Measurements from ENCODE around the gene SGO2.

Gene SGO2

DNA sequence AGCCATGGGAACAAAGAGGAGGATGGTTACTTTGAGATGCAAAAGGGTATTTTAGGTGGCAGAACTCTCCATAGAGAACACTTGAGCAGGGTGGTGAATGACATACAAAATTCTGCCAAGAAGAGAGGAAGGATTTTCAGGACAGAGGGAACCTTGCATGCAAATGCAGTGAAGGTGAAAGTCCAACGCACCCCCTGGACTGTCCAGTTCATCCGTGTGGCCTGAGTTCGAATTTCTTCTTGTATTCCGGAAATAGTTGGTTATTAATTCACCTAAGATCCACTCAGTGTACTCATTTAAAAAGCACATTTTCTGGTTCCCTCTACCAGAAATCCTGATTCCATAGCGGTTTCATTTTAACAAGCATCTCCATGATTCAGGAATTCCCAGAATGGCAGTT, 65.3 kb downstream of the SGO2 start:
- Histone ChIP-seq H3K27ac (no peak overlapping the region), H3K9ac (ENCODE audit: insufficient read length) (no peak overlapping the region)

DNA sequence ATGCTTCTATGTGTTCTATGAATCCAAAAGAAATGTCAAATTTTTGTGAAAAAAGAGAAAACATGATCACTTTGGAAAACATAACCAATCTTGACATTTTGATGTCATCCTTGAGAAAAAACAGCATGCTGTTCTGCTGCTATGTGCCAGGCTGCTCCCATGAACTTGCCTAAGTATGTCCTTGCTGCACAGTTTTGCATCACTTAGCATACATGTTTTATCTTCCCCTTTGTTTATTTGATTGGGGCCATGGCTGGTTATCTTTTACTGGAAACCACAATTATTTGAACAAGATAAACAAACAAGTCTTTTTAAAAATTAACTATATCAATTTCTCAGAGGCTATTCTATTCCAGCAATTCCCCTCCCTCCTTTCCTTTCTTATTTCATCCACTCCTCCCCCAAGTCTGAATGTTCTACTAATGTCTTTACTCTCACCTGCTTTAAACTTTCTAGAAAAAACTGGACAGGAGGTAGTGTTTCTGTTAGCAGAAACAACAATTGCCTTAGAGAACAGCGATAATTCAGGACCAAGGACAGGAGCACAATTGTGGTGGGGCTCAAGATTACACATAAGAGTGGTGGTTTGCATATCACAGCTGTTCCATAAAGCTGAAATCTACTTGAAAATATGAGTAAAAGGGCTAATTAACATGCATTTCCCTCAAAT, 66.5 kb downstream of the SGO2 start:
- Histone ChIP-seq H3K9ac (ENCODE audit: insufficient read length) (no peak overlapping the region), H3K36me3 (ENCODE audit: insufficient read depth, low read length) (no peaks in the 10 kb centered on the region), H3K9me3 (ENCODE audit: low read depth, low read length) (no peaks in the 10 kb centered on the region), H3K4me3 (no peak overlapping the region), H3K27ac (no peak overlapping the region)
- no peak for DNase-seq (ENCODE audit: low read depth, low spot score)
- no peak for TF ChIP-seq EZH2 (IDR thresholded peaks at IDR 0.05)
- no peak for TF ChIP-seq FOXP2 (optimal IDR thresholded peaks at IDR 0.05; ENCODE audit: control extremely low read depth, extremely low read length, insufficient read depth)
- no peak for TF ChIP-seq POLR2AphosphoS5 (IDR thresholded peaks at IDR 0.05; ENCODE audit: borderline replicate concordance, low read depth, low read length)

More for the DNA sequence above, 65.3 kb downstream of the SGO2 start:
- Histone ChIP-seq H3K9me3 (ENCODE audit: low read depth, low read length) (no peaks in the 10 kb centered on the region), H3K36me3 (ENCODE audit: insufficient read depth, low read length) (no peaks in the 10 kb centered on the region), H3K4me3 (no peak overlapping the region)
- no peak for DNase-seq (ENCODE audit: low read depth, low spot score)
- TF ChIP-seq POLR2AphosphoS5 (IDR thresholded peaks at IDR 0.05; ENCODE audit: borderline replicate concordance, low read depth, low read length) = no peak
- no peak for TF ChIP-seq FOXP2 (optimal IDR thresholded peaks at IDR 0.05; ENCODE audit: control extremely low read depth, extremely low read length, insufficient read depth)
- TF ChIP-seq EZH2 (IDR thresholded peaks at IDR 0.05) = no peak

DNA sequence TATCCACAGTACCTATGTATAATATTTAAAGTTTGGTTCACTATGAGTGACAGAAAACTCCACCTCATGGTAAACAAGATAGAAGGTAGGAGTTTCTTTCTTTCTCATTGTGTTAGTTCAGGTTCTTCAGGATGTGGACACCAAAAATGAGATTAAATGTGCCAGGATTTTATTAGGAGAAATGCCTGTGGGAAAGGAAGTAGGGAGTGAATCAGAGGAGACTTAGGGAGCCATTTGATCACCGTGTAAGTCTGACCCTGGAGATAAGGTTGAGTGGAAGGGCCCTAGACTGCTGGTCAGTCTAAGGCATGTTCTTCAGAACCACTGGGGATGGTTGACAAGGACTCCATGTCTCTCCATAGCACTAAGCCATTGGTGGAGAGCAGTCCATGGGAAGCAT, 67.9 kb downstream of the SGO2 start:
- no peak for DNase-seq (ENCODE audit: low read depth, low spot score)
- Histone ChIP-seq H3K27ac (no peak overlapping the region), H3K9me3 (ENCODE audit: low read depth, low read length) (no peaks in the 10 kb centered on the region), H3K9ac (ENCODE audit: insufficient read length) (no peak overlapping the region), H3K4me3 (no peak overlapping the region), H3K36me3 (ENCODE audit: insufficient read depth, low read length) (no peaks in the 10 kb centered on the region)
- TF ChIP-seq FOXP2 (optimal IDR thresholded peaks at IDR 0.05; ENCODE audit: control extremely low read depth, extremely low read length, insufficient read depth) (no peak), EZH2 (IDR thresholded peaks at IDR 0.05) (no peak), POLR2AphosphoS5 (IDR thresholded peaks at IDR 0.05; ENCODE audit: borderline replicate concordance, low read depth, low read length) (no peak)

DNA sequence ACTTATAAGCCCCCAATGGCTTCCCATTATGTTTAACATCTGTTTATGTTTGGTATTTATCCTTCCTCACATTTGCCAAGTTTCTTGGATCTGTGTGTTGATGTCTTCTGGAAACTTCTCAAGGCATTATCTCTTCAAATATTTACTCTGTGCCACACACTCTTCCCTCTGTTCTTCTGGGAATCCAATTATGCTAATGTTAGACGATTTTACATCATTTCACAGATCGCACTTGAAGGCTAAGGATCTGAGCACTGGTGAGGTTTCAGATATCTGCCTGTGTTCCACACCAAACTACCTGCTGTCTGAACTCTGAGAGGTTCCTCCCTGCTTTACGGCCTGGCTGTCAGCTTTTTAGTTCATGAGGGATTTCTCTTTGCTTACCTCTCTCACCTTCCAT, 69.9 kb downstream of the SGO2 start:
- Histone ChIP-seq H3K27ac (no peak overlapping the region), H3K36me3 (ENCODE audit: insufficient read depth, low read length) (no peaks in the 10 kb centered on the region), H3K9ac (ENCODE audit: insufficient read length) (no peak overlapping the region), H3K9me3 (ENCODE audit: low read depth, low read length) (no peaks in the 10 kb centered on the region), H3K4me3 (no peak overlapping the region)
- TF ChIP-seq POLR2AphosphoS5 (IDR thresholded peaks at IDR 0.05; ENCODE audit: borderline replicate concordance, low read depth, low read length) = no peak
- TF ChIP-seq EZH2 (IDR thresholded peaks at IDR 0.05) = no peak
- no peak for TF ChIP-seq FOXP2 (optimal IDR thresholded peaks at IDR 0.05; ENCODE audit: control extremely low read depth, extremely low read length, insufficient read depth)
- DNase-seq (ENCODE audit: low read depth, low spot score) = no peak

DNA sequence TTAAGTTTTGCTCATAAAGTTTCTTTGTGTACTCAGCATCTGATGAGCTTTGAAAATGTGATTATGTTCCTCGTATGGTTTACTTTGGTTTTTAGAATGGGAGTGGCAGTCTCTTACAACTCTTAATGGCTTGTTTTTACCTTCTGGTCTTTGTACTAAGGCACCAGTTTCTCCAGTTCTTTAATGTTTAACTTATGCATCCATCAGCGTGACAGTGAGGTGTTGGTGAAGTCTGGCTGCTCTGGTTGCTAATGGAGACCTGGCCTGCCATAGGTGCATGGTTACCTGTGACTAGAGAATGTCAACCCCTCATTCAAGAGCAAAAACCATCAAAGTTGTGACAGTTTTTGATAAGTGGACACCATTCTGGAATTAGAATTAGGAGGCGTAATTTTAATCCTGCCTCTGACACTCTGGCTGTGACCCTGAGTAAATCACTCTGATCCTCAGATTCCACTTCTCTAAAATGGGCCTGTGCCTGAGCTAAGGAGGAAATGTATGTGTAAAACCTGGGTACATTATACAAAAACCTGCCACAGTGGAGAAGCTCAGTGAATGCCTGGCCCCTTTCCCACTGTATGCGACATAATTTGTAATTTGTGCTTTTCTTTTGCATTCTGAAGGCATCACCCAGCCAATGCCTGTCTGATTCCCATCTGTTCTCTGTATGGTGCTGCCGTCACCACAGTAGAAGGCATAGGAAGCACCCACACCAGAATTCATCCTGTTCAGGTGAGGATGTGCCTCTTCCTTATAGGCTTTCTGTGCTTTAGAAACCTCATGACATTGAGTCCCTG, 71.0 kb downstream of the SGO2 start:
- no peaks in the 10 kb centered on the region for H3K36me3 ChIP-seq (ENCODE audit: insufficient read depth, low read length)
- H3K4me3 ChIP-seq = no peak overlapping the region
- no peak for DNase-seq (ENCODE audit: low read depth, low spot score)
- H3K27ac ChIP-seq = no peak overlapping the region
- H3K9ac ChIP-seq (ENCODE audit: insufficient read length) = no peak overlapping the region
- TF ChIP-seq EZH2 (IDR thresholded peaks at IDR 0.05) = no peak
- TF ChIP-seq FOXP2 (optimal IDR thresholded peaks at IDR 0.05; ENCODE audit: control extremely low read depth, extremely low read length, insufficient read depth) = no peak
- no peak for TF ChIP-seq POLR2AphosphoS5 (IDR thresholded peaks at IDR 0.05; ENCODE audit: borderline replicate concordance, low read depth, low read length)
- no peaks in the 10 kb centered on the region for H3K9me3 ChIP-seq (ENCODE audit: low read depth, low read length)

DNA sequence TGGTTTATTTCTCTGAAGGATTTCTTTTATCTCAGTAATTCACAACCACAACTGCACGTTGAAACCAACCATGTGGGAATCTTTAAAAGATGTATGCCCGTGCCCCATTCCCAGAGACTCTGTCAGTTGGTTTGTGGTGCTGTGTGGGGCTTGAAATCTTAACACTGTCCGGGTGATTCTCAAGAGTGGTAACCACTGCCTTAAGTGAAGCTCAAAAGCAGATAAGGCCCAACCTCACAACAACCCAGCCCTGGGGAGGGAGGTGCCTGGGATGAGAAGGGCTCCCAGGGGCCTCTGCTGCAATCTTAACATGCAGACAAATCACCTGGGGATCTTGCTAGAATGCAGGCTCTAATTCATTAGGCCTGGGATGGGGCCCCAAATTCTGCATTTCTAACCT, 73.2 kb downstream of the SGO2 start:
- Histone ChIP-seq H3K27ac (no peak overlapping the region), H3K9ac (ENCODE audit: insufficient read length) (no peak overlapping the region), H3K36me3 (ENCODE audit: insufficient read depth, low read length) (no peaks in the 10 kb centered on the region), H3K4me3 (no peak overlapping the region), H3K9me3 (ENCODE audit: low read depth, low read length) (no peaks in the 10 kb centered on the region)
- no peak for DNase-seq (ENCODE audit: low read depth, low spot score)
- no peak for TF ChIP-seq EZH2 (IDR thresholded peaks at IDR 0.05)
- no peak for TF ChIP-seq FOXP2 (optimal IDR thresholded peaks at IDR 0.05; ENCODE audit: control extremely low read depth, extremely low read length, insufficient read depth)
- TF ChIP-seq POLR2AphosphoS5 (IDR thresholded peaks at IDR 0.05; ENCODE audit: borderline replicate concordance, low read depth, low read length) = no peak

DNA sequence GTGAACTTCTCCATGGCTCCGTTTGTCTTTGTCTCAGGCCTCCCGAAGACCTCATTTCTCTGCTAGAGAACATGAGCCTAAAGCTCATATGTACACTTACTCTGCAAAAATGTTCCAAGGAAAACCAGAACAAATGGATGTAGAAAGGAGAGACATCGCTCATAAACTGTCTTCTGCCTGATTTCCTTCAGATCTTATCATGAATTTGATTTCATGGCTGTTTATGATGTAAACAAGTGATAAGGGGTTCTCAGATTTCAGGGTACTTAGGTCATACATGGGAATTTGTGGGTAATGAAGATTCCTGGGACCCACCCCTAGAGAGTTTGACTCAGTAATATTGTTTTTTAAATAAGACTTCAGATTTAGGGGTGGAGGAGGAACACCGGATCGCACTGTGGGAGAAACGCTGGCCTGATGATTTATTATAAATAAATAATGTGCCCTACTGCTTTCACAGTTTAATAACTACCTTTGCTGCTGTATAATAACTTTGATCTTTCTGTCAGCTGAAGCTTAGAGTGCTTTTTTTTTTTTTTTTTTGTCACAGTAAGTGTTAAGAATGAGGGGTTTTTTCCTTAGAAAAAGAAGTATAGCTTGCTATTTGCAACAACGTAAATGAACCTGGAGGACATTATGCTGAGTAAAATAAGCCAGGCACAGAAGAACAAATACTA, 74.7 kb downstream of the SGO2 start:
- Histone ChIP-seq H3K9me3 (ENCODE audit: low read depth, low read length) (no peaks in the 10 kb centered on the region), H3K36me3 (ENCODE audit: insufficient read depth, low read length) (no peaks in the 10 kb centered on the region), H3K4me3 (no peak overlapping the region), H3K27ac (no peak overlapping the region), H3K9ac (ENCODE audit: insufficient read length) (no peak overlapping the region)
- DNase-seq (ENCODE audit: low read depth, low spot score) = no peak
- no peak for TF ChIP-seq POLR2AphosphoS5 (IDR thresholded peaks at IDR 0.05; ENCODE audit: borderline replicate concordance, low read depth, low read length)
- TF ChIP-seq EZH2 (IDR thresholded peaks at IDR 0.05) = no peak
- TF ChIP-seq FOXP2 (optimal IDR thresholded peaks at IDR 0.05; ENCODE audit: control extremely low read depth, extremely low read length, insufficient read depth) = no peak

DNA sequence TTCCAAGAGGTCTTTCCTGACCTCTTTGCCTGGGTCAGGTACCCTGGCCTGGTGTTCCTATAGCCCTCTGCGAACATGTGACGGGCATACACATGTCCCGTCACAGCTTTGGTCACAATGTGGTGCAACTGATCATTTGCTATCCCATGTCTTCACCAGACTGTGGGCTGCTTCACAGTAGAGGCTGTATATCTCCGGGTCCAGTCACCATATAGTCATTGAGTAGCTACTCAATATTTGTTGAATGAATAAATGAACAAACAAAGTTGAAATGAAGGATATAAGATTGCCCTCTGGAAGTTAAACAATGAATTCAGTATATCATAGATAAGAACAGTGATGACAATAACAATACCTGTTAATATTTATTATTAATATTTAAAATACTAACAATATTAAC, 76.6 kb downstream of the SGO2 start:
- TF ChIP-seq POLR2AphosphoS5 (IDR thresholded peaks at IDR 0.05; ENCODE audit: borderline replicate concordance, low read depth, low read length) (no peak), FOXP2 (optimal IDR thresholded peaks at IDR 0.05; ENCODE audit: control extremely low read depth, extremely low read length, insufficient read depth) (no peak), EZH2 (IDR thresholded peaks at IDR 0.05) (no peak)

More for the DNA sequence above, 76.6 kb downstream of the SGO2 start:
- Histone ChIP-seq H3K36me3 (ENCODE audit: insufficient read depth, low read length) (no peaks in the 10 kb centered on the region), H3K9me3 (ENCODE audit: low read depth, low read length) (no peaks in the 10 kb centered on the region), H3K4me3 (no peak overlapping the region), H3K9ac (ENCODE audit: insufficient read length) (no peak overlapping the region), H3K27ac (no peak overlapping the region)
- no peak for DNase-seq (ENCODE audit: low read depth, low spot score)

Measured in SK-N-MC (cell line).